Mucosa of descending colon (tissue), 3 donors: ENCODE measurements around the gene LILRB3. TPM values are rescaled to one million over a fixed set of nuclear protein-coding genes. Genes with fewer than 3 reads are reported as not detected.

Experiments
- ATAC-seq: fragments of 200-7000 bp; cut with Tn5 transposase; one replicate; pipeline ENCODE4 v1.9.1; 2020; ENCODE audit warnings: mild to moderate bottlenecking, moderate library complexity
- DNase-seq, 3 donors: peaks; one replicate each; pipeline ENCODE4 v3.0.0-alpha.2; 2020
- H3K36me3 ChIP-seq: fragments of 200-600 bp; one replicate; pipeline ENCODE4 v1.8.0; 2021; ENCODE audit warnings: low read depth, mild to moderate bottlenecking
- H3K4me1 ChIP-seq: fragments of 200-600 bp; one replicate; pipeline ENCODE4 v1.8.0; 2021; ENCODE audit warnings: low read depth, mild to moderate bottlenecking
- H3K4me3 ChIP-seq: fragments of 200-600 bp; one replicate; pipeline ENCODE4 v1.8.0; 2021; ENCODE audit warnings: mild to moderate bottlenecking
- H3K9me3 ChIP-seq: fragments of 200-600 bp; one replicate; pipeline ENCODE4 v1.8.0; 2021; ENCODE audit warnings: mild to moderate bottlenecking
- intact Hi-C, 2 donors: fragments of 100-400 bp; cut with DNase I in 1 of 2; cut with micrococcal nuclease in 1 of 2; formaldehyde crosslinking; loops; one replicate each; pipeline versions ENCODE4 v1.11.0 to v1.11.1; 2022; cut with DNase I, micrococcal nuclease
- total RNA-seq, 3 donors: library from RNA; stranded (reverse); fragmentation: NEBNext Ultra II Directional in 2 of 3; extraction: Animal tissue kit (Norgen Biotek cat#: 25700) in 2 of 3; gene quantifications; one replicate each; pipeline versions ENCODE4 v1.2.1 to v1.2.4, GENCODE V29; 2021 to 2023
- TF ChIP-seq, protein P1 (sequence below): fragments of 200-600 bp; IDR thresholded peaks from one replicate; pipeline ENCODE4 v1.8.0; 2022; ENCODE audit warnings: antibody characterized with exemption, mild to moderate bottlenecking
- donor health status: DM: no; HTN: no; CAD: no; lungs with moderate emphysema.
- donor health status: DM: no; HTN: no; CAD: no.
- donor health status: DM: no; HTN: yes; CAD: no.

Gene LILRB3
- total RNA-seq, 3 donors from 2014 or later = 0.67 to 7.7 (median 4.3) TPM

DNA sequence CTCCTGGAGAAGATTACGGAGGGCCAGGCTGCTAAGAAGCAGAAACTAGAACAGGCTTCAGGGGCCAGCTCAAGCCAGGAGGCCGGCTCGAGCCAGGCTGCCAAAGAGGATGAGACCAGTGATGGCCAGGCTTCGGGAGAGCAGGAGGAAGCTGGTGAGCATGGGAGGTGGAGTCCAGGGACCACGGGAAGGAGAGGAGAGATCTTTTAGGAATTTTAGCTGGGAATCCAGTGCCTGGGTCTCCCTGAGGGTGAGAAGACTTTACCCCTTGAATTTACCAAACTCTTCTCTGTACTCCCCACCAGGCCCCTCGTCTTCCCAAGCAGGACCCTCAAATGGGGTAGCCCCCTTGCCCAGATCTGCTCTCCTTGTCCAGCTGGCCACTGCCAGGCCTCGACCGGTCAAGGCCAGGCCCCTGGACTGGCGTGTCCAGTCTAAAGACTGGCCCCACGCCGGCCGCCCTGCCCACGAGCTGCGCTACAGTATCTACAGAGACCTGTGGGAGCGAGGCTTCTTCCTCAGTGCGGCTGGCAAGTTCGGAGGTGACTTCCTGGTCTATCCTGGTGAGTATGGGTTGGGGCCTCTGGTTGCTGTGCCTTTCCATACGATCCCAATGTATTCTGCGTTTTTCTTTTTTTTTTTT lies 30.9 kb downstream of the LILRB3 start:
- Histone ChIP-seq H3K9me3 (no peaks in the 10 kb centered on the region), H3K4me1 (peaks cover 25% of the 10 kb centered on the region), H3K4me3 (peak overlapping the region; percentile 45), H3K36me3 (peaks cover 23% of the 10 kb centered on the region)
- TF ChIP-seq, protein P1, sequence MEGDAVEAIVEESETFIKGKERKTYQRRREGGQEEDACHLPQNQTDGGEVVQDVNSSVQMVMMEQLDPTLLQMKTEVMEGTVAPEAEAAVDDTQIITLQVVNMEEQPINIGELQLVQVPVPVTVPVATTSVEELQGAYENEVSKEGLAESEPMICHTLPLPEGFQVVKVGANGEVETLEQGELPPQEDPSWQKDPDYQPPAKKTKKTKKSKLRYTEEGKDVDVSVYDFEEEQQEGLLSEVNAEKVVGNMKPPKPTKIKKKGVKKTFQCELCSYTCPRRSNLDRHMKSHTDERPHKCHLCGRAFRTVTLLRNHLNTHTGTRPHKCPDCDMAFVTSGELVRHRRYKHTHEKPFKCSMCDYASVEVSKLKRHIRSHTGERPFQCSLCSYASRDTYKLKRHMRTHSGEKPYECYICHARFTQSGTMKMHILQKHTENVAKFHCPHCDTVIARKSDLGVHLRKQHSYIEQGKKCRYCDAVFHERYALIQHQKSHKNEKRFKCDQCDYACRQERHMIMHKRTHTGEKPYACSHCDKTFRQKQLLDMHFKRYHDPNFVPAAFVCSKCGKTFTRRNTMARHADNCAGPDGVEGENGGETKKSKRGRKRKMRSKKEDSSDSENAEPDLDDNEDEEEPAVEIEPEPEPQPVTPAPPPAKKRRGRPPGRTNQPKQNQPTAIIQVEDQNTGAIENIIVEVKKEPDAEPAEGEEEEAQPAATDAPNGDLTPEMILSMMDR = no peak
- no peak for ATAC-seq
- peak in 2 of 3 donors; percentile 53 to 71 for DNase-seq
- intact Hi-C loops = no loop called here

DNA sequence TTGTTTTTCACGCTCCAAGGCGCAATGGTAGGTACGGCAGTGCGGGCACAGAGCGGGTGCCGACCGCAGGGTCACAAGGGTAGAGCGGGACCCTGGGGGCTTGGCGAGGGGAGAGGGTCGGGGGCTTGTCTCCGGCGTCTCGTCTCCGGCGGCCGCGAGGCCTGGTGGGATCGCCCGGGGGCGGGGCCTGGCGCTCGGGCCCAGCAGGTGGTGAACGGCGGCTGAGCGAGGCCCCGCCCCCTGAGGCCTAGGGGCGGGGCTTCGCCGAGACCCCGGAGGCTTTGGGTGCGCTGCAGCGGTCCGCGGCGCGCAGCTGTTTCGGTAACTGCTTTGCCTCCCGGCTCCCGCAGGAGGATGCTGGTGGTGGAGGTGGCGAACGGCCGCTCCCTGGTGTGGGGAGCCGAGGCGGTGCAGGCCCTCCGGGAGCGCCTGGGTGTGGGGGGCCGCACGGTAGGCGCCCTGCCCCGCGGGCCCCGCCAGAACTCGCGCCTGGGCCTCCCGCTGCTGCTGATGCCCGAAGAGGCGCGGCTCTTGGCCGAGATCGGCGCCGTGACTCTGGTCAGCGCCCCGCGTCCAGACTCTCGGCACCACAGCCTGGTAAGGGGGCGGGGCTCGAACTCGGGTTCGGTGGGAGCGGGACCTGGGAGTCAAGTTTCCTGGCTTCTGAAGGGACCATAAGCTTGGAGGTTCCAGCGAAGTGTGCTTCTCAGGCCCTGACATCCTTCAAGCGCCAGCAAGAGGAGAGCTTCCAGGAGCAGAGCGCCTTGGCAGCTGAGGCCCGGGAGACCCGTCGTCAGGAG lies 31.6 kb downstream of the LILRB3 start, which contains the start of gene TSEN34:
Gene TSEN34, plus strand, starts transcription at position 298 of the 800 bp plus-strand sequence. Its CDS starts 57 bp downstream, at position 355.
- Histone ChIP-seq H3K9me3 (no peaks in the 10 kb centered on the region), H3K4me1 (peaks cover 29% of the 10 kb centered on the region), H3K4me3 (peak within 1 kb of the TSS; percentile 45), H3K36me3 (peaks cover 23% of the 10 kb centered on the region)
- ATAC-seq (peak; percentile 54), DNase-seq (peak in 2 of 3 donors; percentile 91 to 92)
- TF ChIP-seq, protein P1 = no peak
- intact Hi-C loops = no loop called here

DNA sequence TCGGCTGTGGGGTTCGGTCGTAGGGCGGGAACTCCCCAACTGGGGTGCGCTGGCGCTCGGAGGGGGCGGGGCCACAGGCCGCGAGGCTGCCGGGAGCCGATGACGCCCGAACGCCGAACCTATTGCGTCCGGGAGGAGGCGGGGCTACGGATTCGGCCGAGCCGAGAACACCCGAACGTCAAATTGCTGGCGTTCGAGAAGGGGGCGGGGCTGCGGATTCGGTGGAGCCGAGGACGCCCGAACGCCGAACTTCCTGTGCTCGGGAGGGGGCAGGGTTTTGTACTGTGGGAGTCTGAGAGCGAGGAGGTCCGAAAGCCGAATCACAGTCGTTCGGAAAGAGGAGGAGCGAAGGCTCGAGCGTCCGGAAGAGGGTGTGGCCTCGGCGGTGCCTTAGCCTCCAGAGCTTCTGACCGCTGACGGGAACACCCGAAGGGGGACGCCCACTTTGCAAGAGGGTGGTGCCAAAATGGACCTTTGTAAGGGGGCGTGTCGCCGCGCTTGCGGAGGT lies 32.2 kb downstream of the LILRB3 start:
- ATAC-seq = peak; percentile 70
- peak; percentile 100 for DNase-seq
- peak overlapping the region; percentile 45 for H3K4me3 ChIP-seq
- intact Hi-C loops = no loop called here
- TF ChIP-seq, protein P1 = no peak
- peaks cover 29% of the 10 kb centered on the region for H3K4me1 ChIP-seq
- H3K9me3 ChIP-seq = no peaks in the 10 kb centered on the region
- H3K36me3 ChIP-seq = peaks cover 23% of the 10 kb centered on the region

DNA sequence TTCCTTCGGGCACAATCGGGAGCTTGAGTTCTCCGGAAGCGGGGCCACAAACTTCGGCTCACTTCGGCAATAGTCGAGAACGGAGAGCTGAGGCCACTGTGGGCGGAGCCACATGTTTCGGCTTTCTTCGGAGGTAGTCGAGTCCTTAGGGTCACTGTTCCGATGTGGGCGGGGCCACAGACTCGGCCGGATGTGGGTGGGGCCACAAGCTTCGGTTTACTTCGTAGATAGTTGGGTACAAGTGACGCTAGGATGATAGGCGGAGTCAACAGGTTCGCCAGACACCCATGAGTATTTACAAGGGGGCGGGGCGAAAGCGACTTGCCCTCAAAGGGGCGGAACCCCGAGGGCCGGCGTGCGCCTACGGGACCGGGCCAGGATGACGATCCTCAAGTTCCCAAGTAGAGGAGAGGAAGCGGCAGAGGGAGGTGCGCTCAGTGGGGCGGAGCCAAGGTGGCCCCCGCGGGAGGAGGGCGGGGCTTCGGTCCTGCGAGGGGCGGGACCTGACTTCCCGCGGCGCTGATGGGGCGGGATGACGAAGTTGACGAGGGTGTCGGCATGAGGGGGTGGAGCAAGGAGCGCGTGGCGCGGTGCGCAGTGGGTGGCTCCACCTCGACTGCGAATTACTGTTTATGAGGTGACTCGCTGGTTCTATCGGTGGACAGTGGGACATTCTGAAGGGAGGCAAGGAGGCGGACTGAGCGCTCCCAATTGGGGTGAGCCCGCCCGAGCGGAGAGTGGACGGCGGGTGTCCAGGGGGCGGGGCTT lies 32.9 kb downstream of the LILRB3 start:
- ATAC-seq = peak; percentile 69
- Histone ChIP-seq H3K36me3 (peaks cover 23% of the 10 kb centered on the region), H3K4me1 (peaks cover 29% of the 10 kb centered on the region), H3K4me3 (peak overlapping the region; percentile 45), H3K9me3 (no peaks in the 10 kb centered on the region)
- intact Hi-C loops = no loop called here
- peak; percentile 100 for DNase-seq
- TF ChIP-seq, protein P1 = no peak

DNA sequence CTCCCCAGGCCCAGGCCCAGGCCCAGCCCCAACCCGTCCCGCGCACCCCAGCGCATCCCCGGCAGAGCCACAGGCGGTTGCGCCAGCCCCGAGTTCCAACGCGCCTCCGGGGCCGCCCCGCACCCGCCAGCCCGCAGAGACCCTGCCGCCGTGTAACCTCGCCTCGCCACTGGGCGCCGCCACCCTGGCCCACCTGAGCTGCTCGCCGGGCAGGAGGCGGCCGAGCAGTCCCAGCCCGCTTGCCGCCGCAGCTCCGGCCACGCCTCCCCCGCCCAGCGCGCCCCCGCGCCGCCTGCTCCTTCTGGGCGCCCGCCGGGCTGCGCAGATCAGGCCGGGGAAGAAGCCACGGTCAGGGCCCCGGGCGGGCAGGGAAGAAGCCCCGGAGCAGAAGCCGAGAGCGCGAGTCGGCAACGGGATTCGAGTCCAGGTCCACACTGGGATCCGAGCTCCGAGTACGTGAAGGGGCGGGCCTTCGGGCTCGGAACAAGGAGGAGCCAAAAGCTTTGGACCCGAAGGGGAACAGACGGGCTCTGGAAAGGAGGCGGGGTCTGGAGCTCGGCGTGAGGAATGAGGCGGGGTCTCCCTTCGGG lies 33.6 kb downstream of the LILRB3 start, which contains the start of gene MBOAT7:
Gene MBOAT7, minus strand, starts transcription at position 436 of the 590 bp plus-strand sequence. CDS start 1,072 bp downstream, outside the sequence.
- Histone ChIP-seq H3K4me1 (peaks cover 29% of the 10 kb centered on the region), H3K4me3 (peak within 1 kb of the TSS; percentile 45), H3K36me3 (peaks cover 23% of the 10 kb centered on the region), H3K9me3 (no peaks in the 10 kb centered on the region)
- DNase-seq (no peak), ATAC-seq (peak; percentile 7)
- intact Hi-C loops = no loop called here
- TF ChIP-seq, protein P1 = no peak
